Uterus (tissue), 2 donors: Measurements from ENCODE around the gene COPZ1.
"Not testable (repeated sequence)": the region's sequence is repeated elsewhere in the genome, so short reads cannot be mapped to it uniquely, and the experiment has no call there.

Experiments used
- POLR2A ChIP-seq, 2 donors: fragments of 450-650 bp; IDR thresholded peaks; one replicate each; pipeline ENCODE4 v1.6.1; 2016; ENCODE audit warnings: antibody characterized with exemption in 2 of 2, mild to moderate bottlenecking in 1 of 2, moderate library complexity in 1 of 2
- TF ChIP-seq, protein P1 (sequence below), 4 experiments: fragments of 200-600 bp in 2 of 4; fragments of 450-650 bp in 2 of 4; sonication (generic) in 2 of 4; IDR thresholded peaks; one replicate each; pipeline ENCODE4 v1.5.1; 2016 to 2019; ENCODE audit warnings: antibody characterized with exemption in 4 of 4, mild to moderate bottlenecking in 2 of 4, moderate library complexity in 1 of 4

DNA sequence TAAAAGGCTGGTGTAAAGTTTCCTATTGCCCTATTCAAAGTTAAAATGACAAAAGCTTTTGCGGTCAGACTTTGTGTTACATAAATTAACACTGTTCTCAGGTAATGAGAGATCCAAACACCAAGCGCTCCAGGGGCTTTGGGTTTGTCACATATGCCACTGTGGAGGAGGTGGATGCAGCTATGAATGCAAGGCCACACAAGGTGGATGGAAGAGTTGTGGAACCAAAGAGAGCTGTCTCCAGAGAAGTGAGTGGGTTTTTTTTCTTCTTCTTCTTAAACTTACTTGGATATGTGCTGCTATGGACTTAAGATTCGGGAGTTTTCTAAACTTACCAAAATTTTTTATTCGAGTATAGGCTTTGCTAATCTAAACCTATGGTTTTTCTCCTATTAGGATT, 43.2 kb upstream of the COPZ1 start:
- not testable (repeated sequence) for TF ChIP-seq POLR2A (IDR thresholded peaks at IDR 0.05)
- TF ChIP-seq, protein P1, sequence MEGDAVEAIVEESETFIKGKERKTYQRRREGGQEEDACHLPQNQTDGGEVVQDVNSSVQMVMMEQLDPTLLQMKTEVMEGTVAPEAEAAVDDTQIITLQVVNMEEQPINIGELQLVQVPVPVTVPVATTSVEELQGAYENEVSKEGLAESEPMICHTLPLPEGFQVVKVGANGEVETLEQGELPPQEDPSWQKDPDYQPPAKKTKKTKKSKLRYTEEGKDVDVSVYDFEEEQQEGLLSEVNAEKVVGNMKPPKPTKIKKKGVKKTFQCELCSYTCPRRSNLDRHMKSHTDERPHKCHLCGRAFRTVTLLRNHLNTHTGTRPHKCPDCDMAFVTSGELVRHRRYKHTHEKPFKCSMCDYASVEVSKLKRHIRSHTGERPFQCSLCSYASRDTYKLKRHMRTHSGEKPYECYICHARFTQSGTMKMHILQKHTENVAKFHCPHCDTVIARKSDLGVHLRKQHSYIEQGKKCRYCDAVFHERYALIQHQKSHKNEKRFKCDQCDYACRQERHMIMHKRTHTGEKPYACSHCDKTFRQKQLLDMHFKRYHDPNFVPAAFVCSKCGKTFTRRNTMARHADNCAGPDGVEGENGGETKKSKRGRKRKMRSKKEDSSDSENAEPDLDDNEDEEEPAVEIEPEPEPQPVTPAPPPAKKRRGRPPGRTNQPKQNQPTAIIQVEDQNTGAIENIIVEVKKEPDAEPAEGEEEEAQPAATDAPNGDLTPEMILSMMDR (IDR thresholded peaks at IDR 0.05) = not testable (repeated sequence)
